Nephron (organoid): Measurements from ENCODE around the gene HRAS.

Source experiments
- H3K27ac Mint-ChIP-seq, 3 experiments: 2 replicates each; pipeline ENCODE4 v1.8.0; 2020; ENCODE audit warnings: mixed read lengths in 3 of 3, mild to moderate bottlenecking in 2 of 3, moderate library complexity in 1 of 3
- H3K27me3 Mint-ChIP-seq: 2 replicates; pipeline ENCODE4 v1.8.0; 2021; ENCODE audit warnings: low read depth, mild to moderate bottlenecking, moderate library complexity, mixed read lengths
- H3K36me3 Mint-ChIP-seq: 2 replicates; pipeline ENCODE4 v1.8.0; 2020; ENCODE audit warnings: low read depth, mixed read lengths
- H3K4me1 Mint-ChIP-seq: 2 replicates; pipeline ENCODE4 v1.8.0; 2020; ENCODE audit warnings: mixed read lengths
- H3K4me3 Mint-ChIP-seq, 3 experiments: 2 replicates each; pipeline ENCODE4 v1.8.0; 2020; ENCODE audit warnings: mild to moderate bottlenecking in 3 of 3, mixed read lengths in 3 of 3, moderate library complexity in 2 of 3
- H3K9me3 Mint-ChIP-seq: 2 replicates; pipeline ENCODE4 v1.8.0; 2020; ENCODE audit warnings: mixed read lengths
- CTCF ChIP-seq, 3 experiments: fragments of 200-600 bp; sonication (generic); IDR thresholded peaks; one replicate each; pipeline ENCODE4 v1.5.0; 2021; ENCODE audit warnings: antibody characterized with exemption in 3 of 3; ENCODE audit not compliant: unreplicated experiment in 3 of 3

Gene HRAS

GRCh38 chr11:559020-559620 is 23.7 kb upstream of the HRAS start:
- no peaks in the 10 kb centered on the region for H3K36me3 Mint-ChIP-seq
- no peak overlapping the region for H3K4me3 Mint-ChIP-seq
- peaks cover 41% of the 10 kb centered on the region for H3K27me3 Mint-ChIP-seq
- no peak for TF ChIP-seq CTCF (IDR thresholded peaks at IDR 0.05; ENCODE audit: unreplicated experiment in 3 of 3)
- H3K4me1 Mint-ChIP-seq: peaks cover 5% of the 10 kb centered on the region
- no peak overlapping the region for H3K27ac Mint-ChIP-seq
- no peaks in the 10 kb centered on the region for H3K9me3 Mint-ChIP-seq

GRCh38 chr11:558503-558902 is 23.1 kb upstream of the HRAS start:
- no peak overlapping the region for H3K4me3 Mint-ChIP-seq
- no peaks in the 10 kb centered on the region for H3K9me3 Mint-ChIP-seq
- no peaks in the 10 kb centered on the region for H3K36me3 Mint-ChIP-seq
- H3K27ac Mint-ChIP-seq: no peak overlapping the region
- no peak for TF ChIP-seq CTCF (IDR thresholded peaks at IDR 0.05; ENCODE audit: unreplicated experiment in 3 of 3)
- H3K4me1 Mint-ChIP-seq: peaks cover 5% of the 10 kb centered on the region
- peaks cover 47% of the 10 kb centered on the region for H3K27me3 Mint-ChIP-seq

GRCh38 chr11:557328-558132 is 22.2 kb upstream of the HRAS start:
- H3K36me3 Mint-ChIP-seq: no peaks in the 10 kb centered on the region
- H3K4me3 Mint-ChIP-seq: peak overlapping the region; percentile 26 to 46 (median 42)
- H3K4me1 Mint-ChIP-seq: peaks cover 5% of the 10 kb centered on the region
- H3K9me3 Mint-ChIP-seq: no peaks in the 10 kb centered on the region
- no peak overlapping the region for H3K27ac Mint-ChIP-seq
- H3K27me3 Mint-ChIP-seq: peaks cover 52% of the 10 kb centered on the region
- TF ChIP-seq CTCF (IDR thresholded peaks at IDR 0.05; ENCODE audit: unreplicated experiment in 3 of 3): no peak

- no peaks in the 10 kb centered on the region for H3K9me3 Mint-ChIP-seq
- no peak for TF ChIP-seq CTCF (IDR thresholded peaks at IDR 0.05; ENCODE audit: unreplicated experiment in 3 of 3)
Observed at GRCh38 chr11:556662-557256, 21.4 kb upstream of the HRAS start.

GRCh38 chr11:555780-556661 is 20.6 kb upstream of the HRAS start:
- Mint-ChIP-seq H3K27me3 (peaks cover 52% of the 10 kb centered on the region), H3K36me3 (no peaks in the 10 kb centered on the region), H3K4me1 (peaks cover 5% of the 10 kb centered on the region), H3K27ac (no peak overlapping the region), H3K4me3 (peak overlapping the region in 2 of 3 experiments; percentile 37 to 51), H3K9me3 (no peaks in the 10 kb centered on the region)
- no peak for TF ChIP-seq CTCF (IDR thresholded peaks at IDR 0.05; ENCODE audit: unreplicated experiment in 3 of 3)

More at GRCh38 chr11:556662-557256, 21.4 kb upstream of the HRAS start:
- Mint-ChIP-seq H3K27ac (no peak overlapping the region), H3K27me3 (peaks cover 52% of the 10 kb centered on the region), H3K4me3 (peak overlapping the region; percentile 42 to 51 (median 46)), H3K4me1 (peaks cover 5% of the 10 kb centered on the region), H3K36me3 (no peaks in the 10 kb centered on the region)
